Activated naive CD4-positive, alpha-beta T cell treated with anti-CD3 and anti-CD28 coated beads, Interleukin-2, amount 10 ng/mL, durations not matched to agents 7 days and 5 days (primary cell): ENCODE data around the gene KDM8.
"Not testable (repeated sequence)": the region's sequence is repeated elsewhere in the genome, so short reads cannot be mapped to it uniquely, and the experiment has no call there.

Source experiments
- CTCF ChIA-PET: fragments of 350-600 bp; sonication (Branson Sonifier 250); formaldehyde crosslinking; loops from one replicate; lab custom pipeline; 2021; ENCODE audit warnings: antibody characterized with exemption; lab: Charles Lee
- DNase-seq: peaks from one replicate; pipeline ENCODE4 v3.0.0-alpha.2; 2020
- H3K27ac Mint-ChIP-seq: one replicate; pipeline ENCODE4 v1.8.0; 2021; ENCODE audit warnings: mild to moderate bottlenecking, moderate library complexity, mixed read lengths
- H3K27me3 Mint-ChIP-seq: one replicate; pipeline ENCODE4 v1.8.0; 2021; ENCODE audit warnings: mild to moderate bottlenecking, mixed read lengths
- H3K36me3 Mint-ChIP-seq: one replicate; pipeline ENCODE4 v1.8.0; 2021; ENCODE audit warnings: mixed read lengths
- H3K4me1 Mint-ChIP-seq: one replicate; pipeline ENCODE4 v1.8.0; 2021; ENCODE audit warnings: mixed read lengths
- H3K4me3 Mint-ChIP-seq: one replicate; pipeline ENCODE4 v1.8.0; 2021; ENCODE audit warnings: mild to moderate bottlenecking, moderate library complexity, mixed read lengths
- H3K9me3 Mint-ChIP-seq: one replicate; pipeline ENCODE4 v1.8.0; 2021; ENCODE audit warnings: mixed read lengths

KDM8 gene

GRCh38 chr16:27248886-27249285, 45.6 kb downstream of the KDM8 start:
- not testable (repeated sequence) for H3K4me3 Mint-ChIP-seq, H3K9me3 Mint-ChIP-seq, DNase-seq, H3K27me3 Mint-ChIP-seq, H3K27ac Mint-ChIP-seq
- CTCF ChIA-PET: interaction anchor here (2.2 to 3.3 kb wide), 2 partner anchors 11 to 13 kb away, joined by 5 to 9 read pairs; no protein-coding TSS in a partner anchor
- H3K4me1 Mint-ChIP-seq: peaks cover 65% of the 10 kb centered on the region
- H3K36me3 Mint-ChIP-seq: peaks cover 69% of the 10 kb centered on the region

- no peaks in the 10 kb centered on the region for H3K27me3 Mint-ChIP-seq
- peaks cover 71% of the 10 kb centered on the region for H3K36me3 Mint-ChIP-seq
- no peak overlapping the region for H3K4me3 Mint-ChIP-seq
- peaks cover 67% of the 10 kb centered on the region for H3K4me1 Mint-ChIP-seq
- no peak for DNase-seq
- H3K27ac Mint-ChIP-seq: peak overlapping the region; percentile 63
- H3K9me3 Mint-ChIP-seq: no peaks in the 10 kb centered on the region
- CTCF ChIA-PET: no interaction called here
Measured at GRCh38 chr16:27251541-27252205, 48.3 kb downstream of the KDM8 start.

DNA sequence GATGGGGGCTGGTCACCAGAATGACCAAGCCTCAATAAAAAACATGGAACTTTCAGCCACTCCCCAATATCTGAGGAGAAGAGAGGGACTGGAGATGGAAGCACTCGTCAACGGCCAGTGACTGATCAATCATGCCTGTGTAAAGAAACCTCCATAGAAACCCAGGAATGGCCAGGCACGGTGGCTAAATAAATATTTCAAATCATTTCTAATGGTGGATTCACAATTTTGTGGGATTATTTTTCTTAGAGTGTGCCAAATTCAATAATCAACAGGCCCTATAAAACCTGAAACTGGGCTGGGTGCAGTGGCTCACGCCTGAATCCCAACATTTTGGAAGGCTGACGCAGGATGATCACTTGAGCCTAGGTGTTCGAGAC, 48.9 kb downstream of the KDM8 start:
- CTCF ChIA-PET: no interaction called here
- no peaks in the 10 kb centered on the region for H3K27me3 Mint-ChIP-seq
- no peak overlapping the region for H3K4me3 Mint-ChIP-seq
- DNase-seq: no peak
- no peaks in the 10 kb centered on the region for H3K9me3 Mint-ChIP-seq
- H3K36me3 Mint-ChIP-seq: peaks cover 71% of the 10 kb centered on the region
- peaks cover 67% of the 10 kb centered on the region for H3K4me1 Mint-ChIP-seq
- no peak overlapping the region for H3K27ac Mint-ChIP-seq

GRCh38 chr16:27253526-27253930, 50.2 kb downstream of the KDM8 start:
- Mint-ChIP-seq H3K27me3 (no peaks in the 10 kb centered on the region), H3K4me1 (peaks cover 65% of the 10 kb centered on the region), H3K27ac (peak overlapping the region; percentile 82), H3K4me3 (no peak overlapping the region), H3K36me3 (peaks cover 72% of the 10 kb centered on the region), H3K9me3 (no peaks in the 10 kb centered on the region)
- no peak for DNase-seq
- CTCF ChIA-PET: interaction anchor here (1.3 to 2.8 kb wide), 3 partner anchors 11 to 114 kb away, joined by 3 to 11 read pairs (median 4); no protein-coding TSS in a partner anchor

- Mint-ChIP-seq H3K27ac (peak overlapping the region; percentile 82), H3K4me3 (peak overlapping the region; percentile 5), H3K36me3 (peaks cover 72% of the 10 kb centered on the region), H3K4me1 (peaks cover 69% of the 10 kb centered on the region), H3K27me3 (no peaks in the 10 kb centered on the region), H3K9me3 (no peaks in the 10 kb centered on the region)
- DNase-seq: no peak
- CTCF ChIA-PET: interaction anchor here (0.7 to 2.8 kb wide), 5 partner anchors 12 to 114 kb away, joined by 3 to 11 read pairs (median 4); no protein-coding TSS in a partner anchor
Measured at GRCh38 chr16:27254262-27254811, 51.0 kb downstream of the KDM8 start.

- Mint-ChIP-seq H3K36me3 (peaks cover 64% of the 10 kb centered on the region), H3K4me3 (no peak overlapping the region), H3K4me1 (peaks cover 70% of the 10 kb centered on the region), H3K27ac (no peak overlapping the region), H3K9me3 (no peaks in the 10 kb centered on the region), H3K27me3 (no peaks in the 10 kb centered on the region)
- CTCF ChIA-PET: no interaction called here
- DNase-seq: no peak
Measured at GRCh38 chr16:27256861-27257260, 53.5 kb downstream of the KDM8 start.

DNA sequence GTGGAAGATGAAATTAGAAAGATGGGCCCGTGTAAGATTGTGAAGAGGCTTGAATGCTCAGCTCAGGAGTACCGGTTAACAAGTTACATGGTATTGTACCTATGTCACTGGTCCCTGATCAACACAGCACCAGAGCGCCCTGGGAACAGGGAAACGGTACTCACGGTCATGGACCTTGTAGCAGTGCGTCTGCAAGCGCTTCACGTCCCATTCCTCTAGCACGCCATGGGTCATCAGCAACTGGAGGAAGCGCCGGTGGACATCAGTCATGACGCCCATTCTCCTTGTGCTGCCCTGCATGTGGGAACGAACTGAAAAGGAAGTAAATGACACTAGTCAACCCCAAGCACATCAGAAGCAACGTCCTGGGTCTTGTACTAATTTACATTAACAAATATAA, 53.9 kb downstream of the KDM8 start:
- Mint-ChIP-seq H3K9me3 (no peaks in the 10 kb centered on the region), H3K4me1 (peaks cover 70% of the 10 kb centered on the region), H3K4me3 (no peak overlapping the region), H3K36me3 (peaks cover 63% of the 10 kb centered on the region), H3K27me3 (no peaks in the 10 kb centered on the region), H3K27ac (no peak overlapping the region)
- DNase-seq: no peak
- CTCF ChIA-PET: no interaction called here

DNA sequence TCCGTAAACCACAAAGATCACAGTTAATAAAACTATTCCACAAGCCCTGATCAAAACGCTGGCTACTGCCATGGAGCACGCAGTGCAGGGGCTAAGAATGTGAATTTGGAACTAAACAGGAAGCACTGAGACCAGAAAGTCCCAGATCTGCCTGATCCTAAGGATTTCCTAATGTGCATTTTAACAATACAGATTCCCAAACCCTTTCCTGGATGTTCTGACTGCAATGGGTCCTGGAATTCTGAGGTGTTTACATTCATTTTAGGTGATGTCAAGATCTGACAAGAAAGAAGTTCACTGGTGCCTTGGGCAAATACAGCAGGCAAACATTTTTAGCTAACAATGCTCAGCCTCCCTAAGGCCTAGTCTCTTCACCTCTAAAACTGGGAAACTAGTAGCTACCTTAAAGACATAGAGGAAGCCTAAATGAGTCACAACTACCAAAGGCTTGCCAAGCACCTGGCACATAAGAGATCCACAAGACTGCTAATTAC, 55.0 kb downstream of the KDM8 start:
- Mint-ChIP-seq H3K4me3 (no peak overlapping the region), H3K4me1 (peaks cover 71% of the 10 kb centered on the region), H3K27me3 (no peaks in the 10 kb centered on the region), H3K36me3 (peaks cover 68% of the 10 kb centered on the region), H3K27ac (no peak overlapping the region), H3K9me3 (no peaks in the 10 kb centered on the region)
- CTCF ChIA-PET: interaction anchor here (0.9 kb wide), 1 partner anchor 8 kb away, joined by 3 read pairs; no protein-coding TSS in a partner anchor
- DNase-seq: no peak

DNA sequence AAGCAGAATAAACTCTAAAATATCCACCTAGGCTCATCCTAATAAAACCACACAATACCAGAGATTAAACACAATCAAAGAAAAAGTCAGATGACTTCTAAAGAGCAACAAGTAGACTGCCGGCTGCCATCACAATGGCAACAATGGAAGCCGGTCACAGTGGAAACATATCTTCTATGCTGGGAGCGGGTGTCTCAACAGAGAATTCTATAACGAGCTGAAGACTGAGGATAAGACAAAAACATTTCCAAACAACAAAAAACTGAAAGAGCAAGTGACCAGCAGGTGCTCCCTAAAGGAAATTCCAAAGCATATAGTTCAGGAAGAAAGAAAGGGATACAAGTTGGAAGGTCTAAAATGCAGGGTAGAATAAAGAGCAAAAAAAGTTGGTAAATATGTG, 56.4 kb downstream of the KDM8 start:
- CTCF ChIA-PET: no interaction called here
- peaks cover 63% of the 10 kb centered on the region for H3K4me1 Mint-ChIP-seq
- no peak for DNase-seq
- no peak overlapping the region for H3K4me3 Mint-ChIP-seq
- peaks cover 67% of the 10 kb centered on the region for H3K36me3 Mint-ChIP-seq
- no peak overlapping the region for H3K27ac Mint-ChIP-seq
- no peaks in the 10 kb centered on the region for H3K9me3 Mint-ChIP-seq
- no peaks in the 10 kb centered on the region for H3K27me3 Mint-ChIP-seq

DNA sequence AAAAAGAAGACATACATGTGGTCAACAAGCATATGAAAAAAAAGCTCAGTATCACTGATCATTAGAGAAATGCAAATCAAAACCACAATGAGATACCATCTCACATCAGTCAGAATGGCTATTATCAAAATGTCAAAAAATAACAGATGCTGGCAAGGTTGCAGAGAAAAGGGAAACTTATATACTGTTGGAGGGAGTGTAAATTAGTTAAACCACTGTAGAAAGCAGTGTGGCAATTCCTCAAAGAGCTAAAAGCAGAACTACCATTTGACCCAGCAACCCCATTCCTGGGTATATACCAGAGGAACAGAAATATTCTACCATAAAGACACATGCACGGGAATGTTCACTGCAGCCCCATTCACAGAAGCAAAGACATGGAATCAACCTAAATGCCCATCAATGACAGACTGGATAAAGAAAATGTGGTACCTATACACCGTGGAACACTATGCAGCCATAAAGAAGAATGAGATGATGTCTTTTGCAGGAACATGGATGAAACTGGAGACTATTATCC, 59.6 kb downstream of the KDM8 start:
- H3K27me3 Mint-ChIP-seq, H3K9me3 Mint-ChIP-seq, CTCF ChIA-PET, DNase-seq, H3K27ac Mint-ChIP-seq, H3K4me3 Mint-ChIP-seq: not testable (repeated sequence)
- Mint-ChIP-seq H3K36me3 (peaks cover 56% of the 10 kb centered on the region), H3K4me1 (peaks cover 60% of the 10 kb centered on the region)

DNA sequence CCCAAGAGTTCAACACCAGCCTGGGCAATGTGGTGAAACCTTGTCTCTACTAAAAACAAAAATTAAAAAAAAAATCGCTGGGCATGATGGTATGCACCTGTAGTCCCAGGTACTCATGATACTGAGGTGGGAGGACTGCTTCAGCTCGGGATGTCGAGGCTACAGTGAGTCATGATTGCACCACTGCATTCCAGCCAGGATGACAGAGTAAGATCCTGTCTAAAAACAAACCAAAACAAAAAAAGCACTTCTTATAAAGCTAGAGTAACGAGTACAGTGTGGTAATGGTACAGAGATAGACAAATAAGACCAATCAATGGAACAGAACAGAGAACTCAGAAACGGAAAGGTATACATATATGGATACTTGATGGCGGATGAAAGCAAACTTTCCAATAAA, 60.8 kb downstream of the KDM8 start:
- H3K4me1 Mint-ChIP-seq: peaks cover 60% of the 10 kb centered on the region
- no peak for DNase-seq
- H3K27me3 Mint-ChIP-seq: no peaks in the 10 kb centered on the region
- H3K36me3 Mint-ChIP-seq: peaks cover 53% of the 10 kb centered on the region
- no peak overlapping the region for H3K4me3 Mint-ChIP-seq
- CTCF ChIA-PET: no interaction called here
- H3K27ac Mint-ChIP-seq: no peak overlapping the region
- no peaks in the 10 kb centered on the region for H3K9me3 Mint-ChIP-seq

- CTCF ChIA-PET: no interaction called here
- Mint-ChIP-seq H3K4me1 (peaks cover 70% of the 10 kb centered on the region), H3K36me3 (peaks cover 56% of the 10 kb centered on the region)
Measured at GRCh38 chr16:27265982-27266381, 62.7 kb downstream of the KDM8 start.

GRCh38 chr16:27267037-27267677, 63.8 kb downstream of the KDM8 start:
- no peaks in the 10 kb centered on the region for H3K27me3 Mint-ChIP-seq
- CTCF ChIA-PET: no interaction called here
- H3K9me3 Mint-ChIP-seq: no peaks in the 10 kb centered on the region
- DNase-seq: no peak
- peak overlapping the region; percentile 92 for H3K4me3 Mint-ChIP-seq
- H3K4me1 Mint-ChIP-seq: peaks cover 74% of the 10 kb centered on the region
- peaks cover 57% of the 10 kb centered on the region for H3K36me3 Mint-ChIP-seq
- peak overlapping the region; percentile 92 for H3K27ac Mint-ChIP-seq

More at GRCh38 chr16:27265982-27266381, 62.7 kb downstream of the KDM8 start:
- DNase-seq: no peak
- no peaks in the 10 kb centered on the region for H3K9me3 Mint-ChIP-seq
- H3K4me3 Mint-ChIP-seq: no peak overlapping the region
- H3K27ac Mint-ChIP-seq: peak overlapping the region; percentile 9
- no peaks in the 10 kb centered on the region for H3K27me3 Mint-ChIP-seq
